ENCODE measurements around the gene HSPBP1. TPM values are rescaled to one million over a fixed set of nuclear protein-coding genes. Genes with fewer than 3 reads are reported as not detected.
"Not testable (repeated sequence)": the region's sequence is repeated elsewhere in the genome, so short reads cannot be mapped to it uniquely, and the experiment has no call there.

HSPBP1 gene
- total RNA-seq (37.6 TPM), polyA plus RNA-seq (ENCODE audit: insufficient read depth, low read depth, low replicate concordance) (55.9 TPM)
- long read RNA-seq, donor 1, transcript HSPBP1-202 (8 exons, 1,572 nt) = major isoform, 5 of 8 reads
- long read RNA-seq, donor 1, partial matches to known transcripts = 0 of 8 reads
- long read RNA-seq, donor 1, other reads (novel, unspliced or antisense) = 0 of 8 reads
- long read RNA-seq, donor 2, transcript HSPBP1-202 (8 exons, 1,572 nt) = major isoform, 8 of 12 reads
- long read RNA-seq, donor 2, partial matches to known transcripts = 0 of 12 reads
- long read RNA-seq, donor 2, other reads (novel, unspliced or antisense) = 0 of 12 reads
- long read RNA-seq, donor 3, partial matches to known transcripts = 0 of 5 reads
- long read RNA-seq, donor 3, other reads (novel, unspliced or antisense) = 0 of 5 reads
- long read RNA-seq, donor 4, partial matches to known transcripts = 0 of 5 reads
- long read RNA-seq, donor 4, other reads (novel, unspliced or antisense) = 0 of 5 reads
- long read RNA-seq, donor 5, partial matches to known transcripts = 0 of 1 reads
- long read RNA-seq, donor 5, other reads (novel, unspliced or antisense) = 0 of 1 reads
- long read RNA-seq, donor 6, transcript HSPBP1-202 (8 exons, 1,572 nt) = major isoform, 11 of 15 reads
- long read RNA-seq, donor 6, partial matches to known transcripts = 0 of 15 reads
- long read RNA-seq, donor 6, other reads (novel, unspliced or antisense) = 0 of 15 reads
- long read RNA-seq, donor 7, transcript HSPBP1-202 (8 exons, 1,572 nt) = major isoform, 38 of 64 reads
- long read RNA-seq, donor 7, partial matches to known transcripts = 6 of 64 reads
- long read RNA-seq, donor 7, other reads (novel, unspliced or antisense) = 19 of 64 reads
- long read RNA-seq, donor 8, transcript HSPBP1-202 (8 exons, 1,572 nt) = major isoform, 10 of 12 reads
- long read RNA-seq, donor 8, partial matches to known transcripts = 0 of 12 reads
- long read RNA-seq, donor 8, other reads (novel, unspliced or antisense) = 0 of 12 reads
- long read RNA-seq, donor 9, transcript HSPBP1-202 (8 exons, 1,572 nt) = major isoform, 6 of 8 reads
- long read RNA-seq, donor 9, partial matches to known transcripts = 0 of 8 reads
- long read RNA-seq, donor 9, other reads (novel, unspliced or antisense) = 0 of 8 reads
- long read RNA-seq, donor 10, transcript HSPBP1-202 (8 exons, 1,572 nt) = major isoform, 9 of 12 reads
- long read RNA-seq, donor 10, partial matches to known transcripts = 0 of 12 reads
- long read RNA-seq, donor 10, other reads (novel, unspliced or antisense) = 0 of 12 reads

- Histone ChIP-seq H3K27ac (ENCODE audit: low read depth in 2 of 2, low read length in 2 of 2) (peak within 1 kb of the TSS; percentile 74 to 78), H3K4me3 (ENCODE audit: low read length in 3 of 3) (peak within 1 kb of the TSS; percentile 82 to 99 (median 92)), H3K9ac (ENCODE audit: low read length in 3 of 3) (peak within 1 kb of the TSS; percentile 15 to 87 (median 85)), H3K27me3 (ENCODE audit: control insufficient read depth, insufficient read depth, low read length) (no peaks in the 10 kb centered on the region), H3K4me1 (ENCODE audit: control insufficient read depth in 2 of 3, insufficient read depth in 2 of 3, low read depth in 1 of 3, low read length in 3 of 3) (peaks cover 0 to 6% (median 0%) of the 10 kb centered on the region in 3 donors), H3K9me3 (ENCODE audit: control insufficient read depth in 2 of 3, insufficient read depth in 1 of 3, low read length in 3 of 3) (no peaks in the 10 kb centered on the region), H3K36me3 (ENCODE audit: control insufficient read depth in 2 of 3, insufficient read depth in 3 of 3, low read length in 3 of 3) (peaks cover 0 to 8% (median 0%) of the 10 kb centered on the region in 3 donors)
- no peak for TF ChIP-seq CTCF (IDR thresholded peaks at IDR 0.05; ENCODE audit: borderline replicate concordance, extremely low read depth, insufficient read depth)
- intact Hi-C loops (cut with DNase I) = no loop called here
- no peak for FAIRE-seq
- DNase-seq = peak; percentile 97 to 99 (median 98)
Measured at GRCh38 chr19:55279770-55280643, at the start of gene HSPBP1. TSS of gene HSPBP1 (minus strand) at chr19:55280110. CDS start at chr19:55279608, 502 bp downstream.

- H3K27me3 ChIP-seq (ENCODE audit: control insufficient read depth, insufficient read depth, low read length); intact Hi-C loops (cut with DNase I); DNase-seq; H3K9me3 ChIP-seq (ENCODE audit: control insufficient read depth in 2 of 3, insufficient read depth in 1 of 3, low read length in 3 of 3); H3K27ac ChIP-seq (ENCODE audit: low read depth in 2 of 2, low read length in 2 of 2); H3K9ac ChIP-seq (ENCODE audit: low read length in 3 of 3); H3K4me3 ChIP-seq (ENCODE audit: low read length in 3 of 3); H3K4me1 ChIP-seq (ENCODE audit: control insufficient read depth in 2 of 3, insufficient read depth in 2 of 3, low read depth in 1 of 3, low read length in 3 of 3); H3K36me3 ChIP-seq (ENCODE audit: control insufficient read depth in 2 of 3, insufficient read depth in 3 of 3, low read length in 3 of 3); FAIRE-seq: not testable (repeated sequence)
Measured at GRCh38 chr19:55328774-55329318, 48.9 kb upstream of the HSPBP1 start.

GRCh38 chr19:55325172-55325571 lies 45.3 kb upstream of the HSPBP1 start, which contains the start of gene TMEM150B:
TSS of gene TMEM150B (minus strand) at chr19:55325341. CDS start at chr19:55321036, 4,305 bp downstream.
- Histone ChIP-seq H3K4me3 (ENCODE audit: low read length in 3 of 3) (no peak within 1 kb of the TSS), H3K27ac (ENCODE audit: low read depth in 2 of 2, low read length in 2 of 2) (no peak within 1 kb of the TSS), H3K36me3 (ENCODE audit: control insufficient read depth in 2 of 3, insufficient read depth in 3 of 3, low read length in 3 of 3) (no peaks in the 10 kb centered on the region), H3K9ac (ENCODE audit: low read length in 3 of 3) (no peak within 1 kb of the TSS), H3K9me3 (ENCODE audit: control insufficient read depth in 2 of 3, insufficient read depth in 1 of 3, low read length in 3 of 3) (no peaks in the 10 kb centered on the region), H3K27me3 (ENCODE audit: control insufficient read depth, insufficient read depth, low read length) (no peaks in the 10 kb centered on the region), H3K4me1 (ENCODE audit: control insufficient read depth in 2 of 3, insufficient read depth in 2 of 3, low read depth in 1 of 3, low read length in 3 of 3) (no peaks in the 10 kb centered on the region)
- DNase-seq (no peak), FAIRE-seq (no peak)
- intact Hi-C loops (cut with DNase I) = no loop called here
- TF ChIP-seq CTCF (IDR thresholded peaks at IDR 0.05; ENCODE audit: borderline replicate concordance, extremely low read depth, insufficient read depth) = no peak
